ENCODE measurements around the gene TPD52L1.
"Not testable (repeated sequence)": the region's sequence is repeated elsewhere in the genome, so short reads cannot be mapped to it uniquely, and the experiment has no call there.

Gene TPD52L1

DNA sequence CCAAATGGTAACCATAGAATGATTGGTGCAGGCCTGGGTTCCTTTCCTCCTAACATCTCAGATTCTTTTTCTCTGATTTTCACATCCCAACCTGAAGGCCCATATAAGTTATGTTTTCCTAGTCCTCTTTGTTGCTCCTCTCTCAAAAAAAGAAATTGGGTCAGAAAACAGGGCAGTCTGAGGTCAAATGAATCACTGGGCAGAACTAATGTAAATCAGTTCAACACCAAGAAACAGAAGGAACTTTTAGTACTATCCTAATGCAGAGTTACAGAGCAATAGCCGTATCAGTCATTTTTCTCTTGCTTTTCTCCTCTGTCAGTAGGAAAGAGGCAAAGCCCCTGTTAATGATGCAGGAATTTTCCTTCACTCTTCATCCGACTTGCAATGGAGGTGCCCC is 11.0 kb upstream of the TPD52L1 start:
- no peak for DNase-seq (ENCODE audit: low spot score)

DNA sequence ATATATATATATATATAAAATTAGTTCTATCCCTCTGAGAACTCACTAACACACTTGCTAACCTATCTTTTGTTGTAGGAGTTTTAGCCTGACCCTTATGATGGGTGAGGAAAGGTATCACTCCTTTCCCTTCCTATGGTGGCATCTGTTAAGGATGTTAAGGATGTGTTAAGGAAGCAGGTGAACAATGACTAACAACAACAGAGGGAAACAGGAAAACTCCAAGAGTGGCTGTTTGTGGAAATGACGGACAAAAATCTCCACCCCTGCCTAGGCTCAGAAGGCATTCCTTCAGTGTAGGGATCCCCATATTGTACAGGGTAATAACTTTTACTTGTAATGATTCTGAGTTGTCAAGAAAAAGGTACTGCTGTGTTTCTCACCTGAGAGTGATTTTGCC is 8.8 kb upstream of the TPD52L1 start:
- DNase-seq (ENCODE audit: low spot score) = no peak

DNA sequence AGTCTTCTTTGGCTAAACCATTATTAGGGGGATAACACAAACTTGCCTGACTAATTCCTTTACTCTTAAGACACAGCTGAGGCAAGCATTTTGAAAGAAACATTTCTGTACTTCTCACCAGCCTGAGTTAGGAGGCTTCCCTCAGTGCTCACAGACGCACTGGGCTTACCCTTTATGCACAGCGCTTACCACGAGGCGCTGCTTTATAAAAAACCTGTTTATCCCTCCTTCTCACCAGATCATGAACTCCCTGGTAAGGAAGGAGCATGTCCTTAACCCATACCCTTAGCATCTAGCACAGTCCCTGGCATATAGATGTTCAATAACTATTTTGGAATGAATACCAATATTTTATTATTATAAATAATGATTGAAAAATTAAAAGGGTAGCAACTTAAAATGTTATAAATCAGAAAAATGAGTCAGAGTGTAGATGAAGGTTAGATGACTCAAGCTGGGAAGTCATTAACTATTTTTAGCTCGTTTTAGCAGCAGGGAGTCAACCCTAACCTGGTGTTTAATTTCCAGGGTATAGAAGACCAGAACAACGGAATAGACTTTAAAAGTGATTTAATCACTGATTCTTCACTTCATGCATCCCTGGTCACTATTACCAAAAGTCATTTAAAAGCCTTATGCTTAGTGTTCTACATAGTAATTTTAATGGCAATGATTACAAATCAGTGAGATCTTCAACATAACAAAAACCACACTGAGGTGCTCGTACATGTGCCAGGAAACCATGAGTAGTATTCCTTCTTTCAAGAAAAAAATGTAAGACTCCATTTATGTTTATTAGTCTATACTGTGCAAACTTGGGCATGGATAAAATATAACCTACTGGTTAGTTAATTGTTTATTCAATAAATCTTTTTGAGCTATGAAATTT is 4.1 kb upstream of the TPD52L1 start:
- no peak for DNase-seq (ENCODE audit: low spot score)

DNA sequence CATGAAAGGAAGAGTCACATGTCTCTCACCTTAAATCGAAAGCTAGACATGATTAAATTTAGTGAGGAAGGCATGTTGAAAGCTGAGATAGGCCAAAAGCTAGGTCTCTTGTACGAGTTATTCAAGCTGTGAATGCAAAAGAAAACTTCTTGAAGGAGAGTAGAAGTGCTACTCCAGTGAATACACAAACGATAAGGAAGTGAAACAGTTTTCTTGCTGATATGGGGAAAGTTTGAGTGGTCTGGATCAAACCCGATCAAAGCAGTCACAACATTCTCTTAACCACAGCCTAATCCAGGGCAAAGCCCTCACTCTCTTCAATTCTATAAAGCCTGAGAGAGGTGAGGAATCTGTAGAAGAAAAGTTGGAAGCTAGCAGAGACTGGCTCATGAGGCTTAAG is 1.9 kb upstream of the TPD52L1 start:
- DNase-seq (ENCODE audit: low spot score) = no peak

DNA sequence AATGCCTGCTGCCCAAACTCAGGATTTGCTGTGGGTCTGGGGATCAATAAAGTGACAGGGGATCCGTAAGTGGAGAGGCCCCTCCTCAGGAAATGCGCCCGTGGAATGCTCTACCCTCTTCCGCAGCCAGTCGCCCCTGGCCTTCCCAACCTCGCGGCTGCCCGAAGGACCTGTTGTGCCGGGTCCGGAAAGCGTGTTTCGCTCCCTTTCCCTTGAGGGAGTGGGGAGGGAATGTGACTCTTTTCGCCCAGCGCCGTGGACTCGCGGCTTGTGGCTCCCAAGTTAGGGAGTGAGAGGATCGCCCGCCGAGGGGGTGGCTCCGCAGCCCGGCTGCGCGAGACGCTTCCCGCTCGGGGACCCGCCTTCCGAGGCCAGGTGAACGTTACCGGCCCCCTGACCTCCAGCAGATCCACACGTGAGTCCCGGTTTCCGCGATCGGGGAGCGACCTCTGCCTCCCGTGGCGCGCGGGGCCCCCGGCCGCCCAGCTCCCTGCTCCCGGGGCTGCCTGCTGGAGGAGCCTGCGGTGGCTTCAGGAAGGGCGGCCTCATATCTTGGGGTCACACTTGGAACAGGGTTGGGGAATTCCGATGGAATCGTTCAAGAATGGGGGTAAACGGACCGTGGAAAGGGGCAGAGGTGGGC is 666 bp downstream of the TPD52L1 start:
- no peak for DNase-seq (ENCODE audit: low spot score)

DNA sequence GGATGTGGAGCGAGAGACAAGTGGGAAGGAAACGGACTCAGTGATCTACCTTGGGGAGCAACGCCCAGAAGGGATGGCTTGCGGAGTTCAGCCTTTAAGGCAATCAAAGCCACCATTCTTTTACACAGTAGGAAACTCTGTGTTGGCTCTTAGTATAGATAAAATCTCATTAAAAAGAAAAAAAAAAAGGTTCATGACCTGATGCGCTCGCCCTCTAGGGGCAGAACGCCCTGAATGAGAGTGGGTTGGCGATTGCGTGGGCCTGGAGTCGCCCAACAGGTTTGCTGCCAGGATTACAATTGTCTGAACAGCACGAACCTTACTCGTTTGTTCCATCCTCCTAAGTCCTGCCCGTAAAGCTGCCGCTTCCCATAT is 1.2 kb downstream of the TPD52L1 start:
- no peak for DNase-seq (ENCODE audit: low spot score)

DNA sequence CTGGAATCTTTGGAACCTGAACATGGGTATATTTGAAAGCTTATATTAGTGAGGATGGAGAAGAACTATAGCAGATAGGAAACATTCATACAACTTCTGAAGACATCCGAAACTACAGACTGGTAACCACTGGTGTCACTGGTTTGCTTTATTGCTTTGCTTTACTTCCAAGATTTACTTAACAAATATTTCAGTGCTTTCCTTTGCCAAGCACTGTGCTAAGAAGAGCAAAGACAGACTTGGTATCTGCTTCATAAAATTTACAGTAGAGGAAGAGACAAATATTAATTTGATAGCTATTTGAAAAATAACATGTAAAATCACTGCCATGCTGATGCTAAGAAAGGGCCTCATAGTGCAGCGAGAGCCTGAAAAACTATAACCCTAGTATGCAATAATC is 1.8 kb downstream of the TPD52L1 start:
- no peak for DNase-seq (ENCODE audit: low spot score)

DNA sequence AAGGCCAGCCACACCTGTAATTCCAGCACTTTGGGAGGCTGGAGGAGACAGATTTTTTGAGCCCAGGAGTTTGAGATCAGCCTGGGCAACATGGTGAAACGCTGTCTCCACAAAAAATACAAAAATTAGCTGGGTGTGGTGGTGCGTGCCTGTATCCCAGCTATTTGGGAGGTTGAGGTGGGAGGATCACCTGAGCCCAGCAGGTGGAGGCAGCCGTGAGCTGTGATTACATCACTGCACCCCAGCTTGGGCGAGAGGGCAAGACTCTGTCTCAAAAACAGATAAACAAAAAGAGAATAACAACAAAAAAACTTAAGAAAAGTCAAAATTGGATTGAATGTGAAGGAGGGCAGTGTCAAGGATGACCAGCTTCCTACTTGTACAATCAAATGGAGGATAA is 2.9 kb downstream of the TPD52L1 start:
- DNase-seq (ENCODE audit: low spot score) = no peak

DNA sequence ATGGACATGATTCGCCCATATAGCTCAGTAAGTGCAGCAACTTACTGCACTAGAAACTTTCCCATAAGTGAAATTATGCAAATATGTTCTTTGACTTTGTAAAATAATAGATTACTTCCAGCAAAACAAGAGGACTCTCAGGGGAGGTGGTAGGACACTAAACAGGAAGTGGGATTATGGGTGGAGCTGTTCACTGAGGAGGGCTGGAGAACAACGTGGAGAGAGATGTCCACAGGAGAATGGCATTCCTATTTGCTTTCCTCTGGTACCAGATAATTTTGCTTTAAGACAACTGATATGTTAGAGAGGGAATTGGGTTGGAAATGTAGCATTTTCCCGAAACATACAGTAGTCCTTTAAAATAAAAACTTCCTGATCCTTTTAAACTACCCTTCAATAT is 3.7 kb downstream of the TPD52L1 start:
- no peak for DNase-seq (ENCODE audit: low spot score)

DNA sequence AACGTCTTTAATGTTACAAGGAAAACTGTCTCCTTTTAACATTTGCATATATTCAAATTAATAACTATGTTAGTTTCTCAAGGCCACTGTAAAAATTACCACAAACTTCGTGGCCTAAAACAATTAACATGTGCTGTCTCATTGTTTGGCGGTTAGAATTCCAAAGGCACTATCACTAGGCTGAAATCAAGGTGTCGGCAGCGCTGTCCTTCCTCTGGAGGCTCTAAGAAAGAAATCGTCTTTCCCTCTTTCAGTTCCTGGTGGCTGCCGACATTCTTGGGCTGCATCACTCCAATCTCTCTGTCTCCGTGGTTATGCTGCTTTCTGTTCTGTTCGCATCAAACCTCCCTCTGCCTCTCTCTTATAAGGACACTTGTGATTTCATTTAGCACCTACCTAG is 4.2 kb downstream of the TPD52L1 start:
- DNase-seq (ENCODE audit: low spot score) = no peak

DNA sequence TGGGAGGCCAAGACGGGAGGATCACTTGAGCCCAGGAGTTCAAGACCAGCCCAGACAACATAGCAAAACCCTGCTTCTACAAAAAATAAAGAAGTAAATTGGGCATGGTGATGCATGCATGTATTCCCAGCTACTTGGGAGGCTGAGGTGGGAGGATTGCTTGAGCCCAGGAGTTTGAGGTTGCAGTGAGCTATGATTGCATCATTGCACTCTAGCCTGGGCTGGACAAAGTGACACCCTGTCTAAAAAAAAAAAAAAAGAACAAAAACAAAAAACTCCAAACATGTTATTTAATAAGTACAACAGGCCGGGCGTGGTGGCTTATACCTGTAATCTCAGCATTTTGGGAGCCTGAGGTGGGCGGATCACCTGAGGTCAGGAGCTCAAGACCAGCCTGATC is 9.8 kb downstream of the TPD52L1 start:
- DNase-seq (ENCODE audit: low spot score) = not testable (repeated sequence)

DNA sequence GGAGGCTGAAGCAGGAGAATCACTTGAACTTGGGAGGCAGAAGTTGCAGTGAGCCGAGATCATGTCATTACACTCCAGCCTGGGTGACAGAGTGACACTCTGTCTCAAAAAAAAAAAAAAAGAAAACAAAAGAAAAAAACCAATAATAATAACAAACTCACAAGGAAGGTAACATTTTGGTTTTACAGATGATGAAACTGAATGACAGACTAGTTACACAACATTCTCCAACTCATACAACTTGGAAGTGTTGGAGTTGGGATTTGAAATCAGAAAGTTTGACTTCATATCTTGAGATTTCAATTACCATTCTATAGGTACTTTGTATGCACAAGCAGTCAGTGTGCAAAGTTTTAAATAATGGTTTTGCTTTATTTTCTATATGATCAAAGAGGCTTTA is 10.2 kb downstream of the TPD52L1 start:
- no peak for DNase-seq (ENCODE audit: low spot score)

DNA sequence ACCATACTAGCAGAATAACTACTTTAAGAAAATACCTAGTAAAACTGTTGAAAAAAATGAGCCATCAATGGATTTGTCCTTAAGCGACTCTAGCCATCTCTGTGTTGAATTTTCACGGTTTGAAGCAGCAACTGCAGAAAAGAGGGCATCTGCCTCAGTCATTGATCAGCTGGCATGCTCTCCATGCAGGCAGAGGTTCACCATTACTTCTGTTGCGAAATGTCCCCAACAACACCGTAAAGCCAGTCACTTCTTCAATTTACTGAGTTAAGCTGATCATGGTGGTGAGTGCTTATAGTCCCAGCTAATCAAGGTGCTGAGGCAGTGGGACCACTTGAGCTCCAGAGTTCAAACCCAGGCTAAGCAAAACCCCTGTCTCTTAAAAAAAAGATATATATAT is 11.1 kb downstream of the TPD52L1 start:
- no peak for DNase-seq (ENCODE audit: low spot score)

DNA sequence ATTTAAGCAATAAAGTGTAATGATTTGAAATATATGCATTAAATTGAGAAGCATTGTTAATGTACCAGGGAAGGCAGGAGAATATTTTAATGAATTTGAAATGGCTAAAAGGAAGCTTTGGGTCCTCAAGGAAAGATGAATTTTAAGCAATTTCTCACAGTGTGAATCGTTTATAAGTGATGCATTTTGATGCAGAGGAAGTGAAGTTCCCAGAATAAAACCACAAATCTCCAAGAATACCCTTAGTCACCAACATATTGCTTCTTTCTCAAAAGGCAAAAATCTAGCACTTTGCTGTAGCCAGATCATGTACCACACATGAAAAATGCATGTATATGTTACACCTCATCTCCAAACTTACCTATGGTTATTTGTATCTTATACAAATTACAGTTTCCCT is 11.7 kb downstream of the TPD52L1 start:
- DNase-seq (ENCODE audit: low spot score) = no peak

DNA sequence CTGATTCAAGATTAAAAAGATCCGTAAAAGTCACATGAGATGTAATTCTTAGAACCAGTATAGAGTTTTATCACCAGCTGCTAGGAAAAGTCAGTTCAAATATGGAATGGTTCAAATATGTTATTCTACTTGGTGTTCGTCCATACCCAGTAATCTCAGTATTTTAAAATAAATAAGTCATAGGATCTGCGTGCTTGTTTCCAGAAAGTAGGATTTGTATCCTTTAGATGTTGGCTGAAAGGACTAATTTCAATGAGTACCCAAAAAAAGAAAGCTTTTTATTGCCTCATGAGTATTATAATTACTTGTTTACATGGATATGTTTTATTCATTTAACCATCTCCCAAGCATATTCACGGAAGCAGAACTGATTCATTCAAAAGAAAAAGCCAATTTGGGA is 12.2 kb downstream of the TPD52L1 start:
- DNase-seq (ENCODE audit: low spot score) = no peak

DNA sequence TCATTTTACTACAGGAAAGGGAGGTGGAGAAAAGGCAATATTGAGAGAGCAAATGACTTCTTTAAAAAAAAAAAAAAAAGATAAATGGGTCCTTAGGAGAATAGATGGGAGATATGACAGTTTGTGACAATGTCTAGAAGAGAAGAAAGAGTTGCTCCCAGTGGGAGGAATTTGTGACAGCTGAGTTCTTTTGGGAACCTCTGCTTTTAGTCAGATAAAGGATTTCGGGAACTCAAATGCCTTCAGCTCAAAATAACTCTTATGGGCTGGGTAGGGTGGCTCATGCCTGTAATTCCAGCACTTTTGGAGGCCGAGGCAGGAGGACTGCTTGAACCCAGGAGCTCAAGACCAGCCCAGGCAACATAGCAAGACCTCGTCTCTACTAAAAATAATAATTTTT is 13.1 kb downstream of the TPD52L1 start:
- DNase-seq (ENCODE audit: low spot score) = no peak

DNA sequence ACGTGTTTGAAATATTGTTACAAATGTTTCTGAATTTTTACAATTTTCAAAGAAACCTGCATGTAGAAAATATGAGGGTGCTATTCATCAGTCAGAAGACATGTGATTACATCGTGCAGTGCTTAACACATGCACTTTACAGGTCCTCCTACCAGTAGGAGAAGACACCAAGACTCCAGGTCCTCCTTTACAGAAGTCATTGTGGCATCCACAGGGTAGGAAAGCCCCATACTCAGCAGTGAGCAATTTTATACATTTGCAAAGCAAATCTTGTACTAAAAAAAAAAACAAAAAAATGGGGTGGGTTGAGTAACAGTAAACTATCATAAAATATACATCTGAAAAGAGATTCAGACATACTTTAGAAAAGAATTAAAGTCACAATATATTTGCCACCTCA is 14.0 kb downstream of the TPD52L1 start:
- no peak for DNase-seq (ENCODE audit: low spot score)

DNA sequence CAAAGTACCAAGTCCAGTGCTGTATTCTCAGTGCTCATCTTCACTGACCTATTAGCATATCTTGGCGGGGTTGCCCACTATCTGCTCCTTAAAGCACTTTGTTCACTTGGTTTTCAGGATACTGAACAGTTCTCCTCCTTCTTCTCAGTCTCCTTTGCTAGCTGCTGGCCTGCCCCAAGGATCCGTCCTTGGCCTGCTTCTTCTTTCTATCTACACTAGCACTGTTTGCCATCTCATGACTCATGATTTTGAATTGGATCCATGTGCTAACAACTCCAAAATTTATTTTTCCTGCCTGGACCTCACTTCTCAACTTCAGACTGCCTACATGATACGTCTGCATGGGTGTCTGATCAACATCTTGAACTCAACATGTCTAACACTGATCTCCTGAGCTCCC is 15.5 kb downstream of the TPD52L1 start:
- no peak for DNase-seq (ENCODE audit: low spot score)

DNA sequence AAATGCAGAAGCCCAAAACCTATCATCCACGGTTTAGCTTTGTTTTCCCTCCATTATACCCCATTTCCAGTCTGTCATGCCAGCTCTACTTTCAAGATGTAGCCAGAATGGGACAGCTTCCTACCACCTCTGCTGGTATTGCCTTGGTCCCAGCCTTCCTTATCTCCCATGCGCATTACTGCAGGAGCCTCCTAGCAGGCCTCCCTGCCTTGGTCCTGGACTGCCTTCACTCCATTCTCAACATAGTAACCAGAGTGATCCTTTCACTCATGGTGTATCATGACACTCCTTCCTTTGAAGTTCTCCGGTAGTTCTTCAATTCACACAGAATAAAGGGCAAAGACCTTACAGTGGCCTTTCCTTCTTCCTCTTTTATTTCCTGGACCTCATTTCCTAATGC is 15.9 kb downstream of the TPD52L1 start:
- no peak for DNase-seq (ENCODE audit: low spot score)

DNA sequence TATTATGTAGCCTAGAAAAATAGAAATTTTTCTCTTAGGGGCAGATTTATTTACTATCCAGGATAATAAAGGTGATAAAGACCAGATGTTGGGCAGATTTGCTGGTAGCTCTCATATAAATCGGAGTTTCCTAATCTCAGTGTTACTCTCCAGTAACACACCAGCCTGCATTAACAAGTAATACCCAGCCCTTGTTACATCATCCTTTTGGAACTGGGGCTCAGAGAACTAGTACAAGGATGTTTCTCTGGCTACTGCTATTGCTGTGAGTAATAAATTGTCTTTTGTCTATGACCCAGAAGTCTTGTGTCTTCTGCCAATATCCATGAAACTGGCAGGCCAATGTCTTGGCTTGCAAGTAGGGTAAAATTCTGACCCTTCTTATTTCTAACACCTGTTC is 16.8 kb downstream of the TPD52L1 start:
- no peak for DNase-seq (ENCODE audit: low spot score)

DNA sequence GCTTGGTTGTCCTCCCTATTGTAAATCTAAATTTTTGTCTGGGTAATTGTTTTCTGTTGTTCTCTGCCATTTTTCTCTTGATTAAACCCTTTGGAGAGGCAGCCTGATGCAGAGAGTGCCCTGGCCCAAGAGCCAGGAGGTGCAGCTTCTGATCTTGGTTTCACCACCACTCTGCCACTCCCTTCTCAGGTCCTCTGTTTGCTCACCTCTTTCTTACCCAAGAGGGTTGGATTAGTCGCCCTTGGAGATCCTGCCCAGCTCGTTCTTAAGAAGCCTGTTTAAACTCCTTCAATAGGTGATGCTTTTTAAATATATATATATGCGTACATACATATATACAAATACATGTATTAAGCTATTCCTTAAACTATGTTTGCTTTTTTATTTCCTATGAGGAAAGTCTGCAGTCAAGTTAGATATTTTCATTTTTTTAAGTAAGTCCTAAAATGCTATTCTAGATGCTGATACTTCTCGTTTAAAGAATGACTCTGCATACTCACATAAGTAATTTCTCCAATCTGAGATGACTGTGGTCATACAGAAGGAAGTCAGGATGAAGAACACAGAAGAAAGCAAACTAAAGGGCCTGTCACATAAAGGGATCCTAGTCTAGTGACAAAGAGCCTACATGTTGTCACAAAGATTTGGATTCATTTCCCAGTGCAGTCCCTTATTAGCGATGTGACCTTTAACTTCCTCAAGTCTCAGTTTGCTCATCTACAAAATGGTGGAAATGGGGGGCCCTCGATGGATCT is 19.9 kb downstream of the TPD52L1 start:
- no peak for DNase-seq (ENCODE audit: low spot score)

DNA sequence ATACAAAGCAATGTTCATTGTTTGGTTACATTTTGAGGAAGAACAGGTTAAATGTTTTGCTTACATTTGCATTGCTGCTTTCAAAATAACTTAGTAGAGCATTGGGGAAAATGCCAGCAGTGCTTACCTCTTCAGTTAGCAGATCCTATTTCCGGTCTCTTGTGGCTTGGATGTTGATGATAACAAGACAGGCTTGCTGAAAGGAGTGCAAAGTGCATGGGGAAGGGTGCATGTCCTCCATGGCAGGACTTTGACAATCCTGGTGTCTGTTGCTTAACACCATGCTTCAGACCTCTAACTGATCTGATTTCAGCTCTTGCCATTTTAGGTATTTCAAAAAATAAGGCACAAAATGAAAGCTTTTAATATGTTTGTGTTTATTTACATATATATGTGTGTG is 21.1 kb downstream of the TPD52L1 start:
- no peak for DNase-seq (ENCODE audit: low spot score)

DNA sequence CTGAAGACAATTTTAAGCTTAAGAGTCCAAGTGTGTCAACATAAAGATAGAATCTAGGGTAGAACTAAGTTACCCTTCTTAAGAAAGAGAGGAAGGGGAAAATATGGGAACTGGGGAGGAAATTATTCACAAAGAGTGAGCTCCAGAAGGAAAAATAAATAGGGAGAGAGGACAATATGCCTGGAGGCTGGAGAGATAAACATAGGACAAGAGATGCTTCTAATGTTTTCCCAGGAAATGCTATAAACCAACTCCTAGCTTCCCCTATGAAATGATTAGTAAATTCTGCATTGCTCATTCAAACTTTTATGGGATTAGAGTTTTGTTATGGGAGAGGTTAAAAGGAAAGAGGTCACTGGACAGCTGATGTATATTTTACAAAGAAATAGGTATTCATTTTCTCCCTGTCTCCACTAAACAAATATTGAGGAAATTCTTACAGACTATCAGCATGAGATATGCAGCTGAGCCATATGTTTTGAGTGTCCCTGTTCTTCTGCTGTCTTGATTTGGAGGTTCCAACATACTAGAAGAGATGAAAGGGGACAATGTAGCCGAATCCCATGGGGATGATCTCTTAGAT is 22.0 kb downstream of the TPD52L1 start:
- DNase-seq (ENCODE audit: low spot score) = no peak
